Caco-2 (cell line): Measurements from ENCODE around the gene TMX4. TPM values are rescaled to one million over a fixed set of nuclear protein-coding genes. Genes with fewer than 3 reads are reported as not detected.

ENCODE experiments used
- BruUV-seq: library from RNA; stranded (reverse); fragments of 400-500 nt; replicated peaks from 2 replicates; lab custom pipeline; 2021; lab: Mats Ljungman, UMichigan
- CTCF ChIA-PET: fragments of 300-600 bp; sonication (Branson Sonifier 250); formaldehyde crosslinking; loops from one replicate; lab custom pipeline; 2022; ENCODE audit warnings: antibody characterized with exemption; lab: Charles Lee
- POLR2A ChIA-PET: fragments of 300-600 bp; sonication (Branson Sonifier 250); formaldehyde crosslinking; loops from one replicate; lab custom pipeline; 2022; ENCODE audit warnings: antibody characterized with exemption; lab: Charles Lee
- DNase-seq, 2 experiments: peaks; one replicate each; pipeline versions ENCODE4 v3.0.0 to v3.0.0-alpha.2; 2020 to 2022
- H3K27me3 ChIP-seq: replicated peaks from 2 replicates; pipeline ENCODE4 v1.6.0; 2011; ENCODE audit warnings: low read length; ENCODE audit not compliant: control insufficient read depth, insufficient read depth
- H3K36me3 ChIP-seq: 2 replicates; pipeline ENCODE4 v1.5.1; 2011; ENCODE audit warnings: low read length; ENCODE audit not compliant: control insufficient read depth, insufficient read depth
- H3K4me1 ChIP-seq: fragments of 250-450 bp; sonication (Bioruptor Pico); 2 replicates; pipeline ENCODE4 v1.5.1; 2020; ENCODE audit warnings: mild to moderate bottlenecking
- H3K4me3 ChIP-seq: 2 replicates; pipeline ENCODE4 v1.5.1; 2011; ENCODE audit warnings: low read depth, mild to moderate bottlenecking, control low read depth, low read length
- H3K9me3 ChIP-seq: fragments of 250-450 bp; sonication (Bioruptor Pico); 2 replicates; pipeline ENCODE4 v1.5.1; 2020; ENCODE audit warnings: mild to moderate bottlenecking, moderate library complexity
- H3K27ac Mint-ChIP-seq: one replicate; pipeline ENCODE4 v1.8.0; 2022; ENCODE audit warnings: mixed read lengths; ENCODE audit not compliant: unreplicated experiment
- H3K27me3 Mint-ChIP-seq: one replicate; pipeline ENCODE4 v1.8.0; 2022; ENCODE audit warnings: mixed read lengths; ENCODE audit not compliant: insufficient read depth, unreplicated experiment
- H3K36me3 Mint-ChIP-seq: one replicate; pipeline ENCODE4 v1.8.0; 2022; ENCODE audit warnings: mild to moderate bottlenecking, mixed read lengths; ENCODE audit not compliant: insufficient read depth, unreplicated experiment
- H3K4me1 Mint-ChIP-seq: one replicate; pipeline ENCODE4 v1.8.0; 2022; ENCODE audit warnings: low read depth, mixed read lengths; ENCODE audit not compliant: unreplicated experiment
- H3K4me3 Mint-ChIP-seq: one replicate; pipeline ENCODE4 v1.8.0; 2022; ENCODE audit warnings: mild to moderate bottlenecking, moderate library complexity, mixed read lengths; ENCODE audit not compliant: unreplicated experiment
- H3K9me3 Mint-ChIP-seq: one replicate; pipeline ENCODE4 v1.8.0; 2022; ENCODE audit warnings: mixed read lengths; ENCODE audit not compliant: unreplicated experiment
- CTCF ChIP-seq, 2 experiments: fragments of 200-600 bp in 1 of 2; IDR thresholded peaks; 1 replicate in 1 of 2; 2 replicates in 1 of 2; pipeline versions ENCODE4 v1.5.1 to v1.8.0; 2011 to 2022; ENCODE audit warnings: antibody characterized with exemption in 1 of 2, control low read depth in 1 of 2, inconsistent platforms in 1 of 2, low read depth in 1 of 2, low read length in 1 of 2, mild to moderate bottlenecking in 1 of 2, moderate library complexity in 1 of 2; ENCODE audit not compliant: insufficient read depth in 1 of 2, severe bottlenecking in 1 of 2, unreplicated experiment in 1 of 2
- intact Hi-C: fragments of 100-400 bp; cut with micrococcal nuclease; formaldehyde crosslinking; loops from one replicate; pipeline ENCODE4 v1.10.0; 2022; ENCODE audit not compliant: unreplicated experiment
- total RNA-seq: library from RNA; stranded (reverse); gene quantifications from 2 replicates; pipeline ENCODE4 v1.2.3, GENCODE V29; 2022

The TMX4 gene
- total RNA-seq, 1 experiment from 2014 or later: 17.0 TPM

- Mint-ChIP-seq H3K4me1 (peaks cover 8% of the 10 kb centered on the region), H3K4me3 (no peak overlapping the region), H3K27ac (no peak overlapping the region), H3K36me3 (no peaks in the 10 kb centered on the region), H3K9me3 (no peaks in the 10 kb centered on the region), H3K27me3 (no peaks in the 10 kb centered on the region)
- intact Hi-C loops: no loop called here
- DNase-seq: no peak
- 0 out of 2 replicates have a peak, but pooled peaks cover 11% of the 10 kb centered on the region for H3K4me1 ChIP-seq
- no peaks in the 10 kb centered on the region for H3K36me3 ChIP-seq
- no peaks in the 10 kb centered on the region for H3K27me3 ChIP-seq
- no peaks in the 10 kb centered on the region for H3K9me3 ChIP-seq
- no peak overlapping the region for H3K4me3 ChIP-seq
- ChIA-PET POLR2A (no interaction called here), CTCF (no interaction called here)
- no TSS peak for BruUV-seq
- no peak for TF ChIP-seq CTCF (IDR thresholded peaks at IDR 0.05; ENCODE audit: insufficient read depth in 1 of 2, low read depth in 1 of 2, low read length in 1 of 2, severe bottlenecking in 1 of 2, unreplicated experiment in 1 of 2)
Measured at GRCh38 chr20:8002056-8002455, 17.5 kb downstream of the TMX4 start.

DNA sequence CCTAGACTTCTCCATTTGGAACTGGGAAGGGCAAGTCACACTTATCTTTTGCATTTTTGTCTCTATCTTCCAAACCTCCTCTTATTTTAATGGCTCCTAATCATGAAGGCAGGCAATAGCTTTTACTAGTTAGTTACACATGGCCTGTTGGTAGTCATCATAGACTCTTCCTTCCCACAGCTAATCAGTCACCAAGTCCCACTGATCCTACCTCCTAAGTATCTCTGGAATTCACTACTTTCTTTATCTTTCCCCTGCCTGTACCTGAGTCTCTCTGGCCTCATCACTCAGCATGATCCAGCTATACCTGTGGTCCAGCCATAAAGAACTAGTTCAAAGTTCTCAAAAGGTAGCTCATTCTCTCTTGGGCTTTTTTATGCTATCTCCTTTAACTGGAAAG lies 18.8 kb downstream of the TMX4 start:
- POLR2A ChIA-PET: interaction anchor here (0.6 kb wide), 1 partner anchor 146 kb away, joined by 3 read pairs; no protein-coding TSS in a partner anchor
- intact Hi-C loops: no loop called here
- Histone ChIP-seq H3K4me3 (no peak overlapping the region), H3K9me3 (no peaks in the 10 kb centered on the region), H3K4me1 (0 out of 2 replicates have a peak, but pooled peaks cover 11% of the 10 kb centered on the region), H3K27me3 (no peaks in the 10 kb centered on the region), H3K36me3 (no peaks in the 10 kb centered on the region)
- no peak for DNase-seq
- H3K36me3 Mint-ChIP-seq: no peaks in the 10 kb centered on the region
- no peaks in the 10 kb centered on the region for H3K9me3 Mint-ChIP-seq
- H3K27me3 Mint-ChIP-seq: no peaks in the 10 kb centered on the region
- no peak overlapping the region for H3K27ac Mint-ChIP-seq
- peaks cover 8% of the 10 kb centered on the region for H3K4me1 Mint-ChIP-seq
- no TSS peak for BruUV-seq
- H3K4me3 Mint-ChIP-seq: no peak overlapping the region
- TF ChIP-seq CTCF (IDR thresholded peaks at IDR 0.05; ENCODE audit: insufficient read depth in 1 of 2, low read depth in 1 of 2, low read length in 1 of 2, severe bottlenecking in 1 of 2, unreplicated experiment in 1 of 2): no peak
- CTCF ChIA-PET: no interaction called here

GRCh38 chr20:7996898-7997297 lies 22.7 kb downstream of the TMX4 start:
- intact Hi-C loops: no loop called here
- no peak for TF ChIP-seq CTCF (IDR thresholded peaks at IDR 0.05; ENCODE audit: insufficient read depth in 1 of 2, low read depth in 1 of 2, low read length in 1 of 2, severe bottlenecking in 1 of 2, unreplicated experiment in 1 of 2)
- H3K4me1 Mint-ChIP-seq: peaks cover 8% of the 10 kb centered on the region
- no peaks in the 10 kb centered on the region for H3K9me3 Mint-ChIP-seq
- no peak for DNase-seq
- ChIA-PET POLR2A (no interaction called here), CTCF (no interaction called here)
- H3K36me3 Mint-ChIP-seq: no peaks in the 10 kb centered on the region
- H3K9me3 ChIP-seq: no peaks in the 10 kb centered on the region
- no peak overlapping the region for H3K4me3 ChIP-seq
- H3K27me3 Mint-ChIP-seq: no peaks in the 10 kb centered on the region
- H3K4me3 Mint-ChIP-seq: no peak overlapping the region
- no TSS peak for BruUV-seq
- no peaks in the 10 kb centered on the region for H3K27me3 ChIP-seq
- no peak overlapping the region for H3K27ac Mint-ChIP-seq
- H3K4me1 ChIP-seq: 0 out of 2 replicates have a peak, but pooled peaks cover 8% of the 10 kb centered on the region
- no peaks in the 10 kb centered on the region for H3K36me3 ChIP-seq
